Body of pancreas (tissue), 4 donors: Measurements from ENCODE around the gene SHISA5. TPM values are rescaled to one million over a fixed set of nuclear protein-coding genes. Genes with fewer than 3 reads are reported as not detected.

Experiments used
- ATAC-seq: fragments of 150-250 bp; one replicate; pipeline ENCODE4 v1.9.1; 2016
- DNase-seq, 4 donors: peaks; one replicate each; pipeline ENCODE4 v3.0.0-alpha.2; 2019
- H3K27ac ChIP-seq, 4 donors: fragments of 200-600 bp; sonication (generic); 1 replicate in 3 of 4; 2 replicates in 1 of 4; pipeline versions ENCODE4 v1.5.1 to v1.6.1; 2016 to 2019; ENCODE audit warnings: mild to moderate bottlenecking in 1 of 4, mixed read lengths in 1 of 4, moderate library complexity in 1 of 4
- H3K27me3 ChIP-seq, 2 donors: fragments of 200-600 bp; sonication (generic); one replicate each; pipeline ENCODE4 v1.6.0; 2016; ENCODE audit warnings: mild to moderate bottlenecking in 1 of 2
- H3K36me3 ChIP-seq, 2 donors: fragments of 200-600 bp; sonication (generic); replicated peaks in 1 of 2; 2 replicates each; pipeline ENCODE4 v1.5.1; 2016; ENCODE audit warnings: low read depth in 2 of 2; ENCODE audit not compliant: insufficient read depth in 1 of 2
- H3K4me1 ChIP-seq: fragments of 200-600 bp; sonication (generic); one replicate; pipeline ENCODE4 v1.6.0; 2016
- H3K4me3 ChIP-seq, 2 donors: fragments of 200-600 bp; sonication (generic); 1 replicate in 1 of 2; 2 replicates in 1 of 2; pipeline ENCODE4 v1.5.1; 2016 to 2019
- H3K9me3 ChIP-seq, 3 donors: fragments of 200-600 bp; sonication (generic); 1 replicate in 2 of 3; 2 replicates in 1 of 3; pipeline ENCODE4 v1.5.1; 2016
- CTCF ChIP-seq, 7 experiments: fragments of 450-650 bp in 4 of 7; fragments of 200-600 bp in 3 of 7; sonication (generic) in 3 of 7; IDR thresholded peaks; one replicate each; pipeline ENCODE4 v1.5.1; 2016 to 2019; ENCODE audit warnings: antibody characterized with exemption in 7 of 7
- POLR2A ChIP-seq, 3 donors: fragments of 450-650 bp; IDR thresholded peaks; one replicate each; pipeline ENCODE4 v1.6.1; 2016; ENCODE audit warnings: antibody characterized with exemption in 3 of 3, mild to moderate bottlenecking in 2 of 3
- WGBS, 2 donors: methylation state at CpG; one replicate each; pipeline ENCODE4 v1.1.5; 2017; 5-methylcytosine and 5-hydroxymethylcytosine counted together
- intact Hi-C: fragments of 100-400 bp; cut with DNase I; formaldehyde crosslinking; loops from one replicate; pipeline ENCODE4 v1.15.1; 2023
- total RNA-seq, 2 donors: library from RNA; depleted of rRNA; stranded (reverse); fragments of >200 nt; gene quantifications; one replicate each; pipeline ENCODE4 v1.1.0, GENCODE V29; 2016

SHISA5 gene
- total RNA-seq, 2 donors from 2014 or later = 46.5 to 48.5 TPM

- intact Hi-C loops = no loop called here
- H3K4me3 ChIP-seq = no peak overlapping the region
- H3K9me3 ChIP-seq = no peaks in the 10 kb centered on the region
- peaks cover 73% of the 10 kb centered on the region for H3K4me1 ChIP-seq
- WGBS, 2 donors = 36 to 57% methylated on average over 2 to 8 of the region's 8 CpGs
- DNase-seq (peak; percentile 67 to 80 (median 76)), ATAC-seq (no peak)
- H3K36me3 ChIP-seq = peaks cover 0 to 2% of the 10 kb centered on the region in 2 donors
- H3K27me3 ChIP-seq = no peaks in the 10 kb centered on the region
- H3K27ac ChIP-seq = peak overlapping the region; percentile 98 to 100 (median 99)
- no peak for TF ChIP-seq CTCF (IDR thresholded peaks at IDR 0.05)
- no peak for TF ChIP-seq POLR2A (IDR thresholded peaks at IDR 0.05)
These were observed 35.6 kb downstream of the SHISA5 start for GRCh38 chr3:48468329-48468731.

GRCh38 chr3:48467473-48468267 lies 36.3 kb downstream of the SHISA5 start:
- Histone ChIP-seq H3K36me3 (peaks cover 0 to 2% of the 10 kb centered on the region in 2 donors), H3K27me3 (no peaks in the 10 kb centered on the region), H3K9me3 (no peaks in the 10 kb centered on the region), H3K4me1 (peaks cover 69% of the 10 kb centered on the region), H3K27ac (peak overlapping the region; percentile 98 to 100 (median 99)), H3K4me3 (no peak overlapping the region)
- intact Hi-C loops = no loop called here
- no peak for TF ChIP-seq POLR2A (IDR thresholded peaks at IDR 0.05)
- no peak for TF ChIP-seq CTCF (IDR thresholded peaks at IDR 0.05)
- DNase-seq (no peak), ATAC-seq (no peak)
- 53 to 63% methylated on average over 7 of the region's 7 CpGs for WGBS, 2 donors

- intact Hi-C loops = no loop called here
- Histone ChIP-seq H3K4me1 (peaks cover 66% of the 10 kb centered on the region), H3K36me3 (peaks cover 0 to 2% of the 10 kb centered on the region in 2 donors), H3K27ac (peak overlapping the region; percentile 98 to 100 (median 99)), H3K9me3 (no peaks in the 10 kb centered on the region), H3K27me3 (no peaks in the 10 kb centered on the region), H3K4me3 (no peak overlapping the region)
- TF ChIP-seq POLR2A (IDR thresholded peaks at IDR 0.05) (no peak), CTCF (IDR thresholded peaks at IDR 0.05) (no peak)
- ATAC-seq (no peak), DNase-seq (no peak)
- 64% methylated on average over 9 of the region's 9 CpGs; no CpG with 5 or more reads in 1 of the 2 donors for WGBS, 2 donors
These were observed 36.9 kb downstream of the SHISA5 start for GRCh38 chr3:48467110-48467454.

GRCh38 chr3:48466386-48467109 lies 37.4 kb downstream of the SHISA5 start:
- DNase-seq = peak; percentile 68 to 79 (median 72)
- 12% methylated on average over 19 of the region's 19 CpGs; no CpG with 5 or more reads in 1 of the 2 donors for WGBS, 2 donors
- Histone ChIP-seq H3K9me3 (no peaks in the 10 kb centered on the region), H3K27me3 (no peaks in the 10 kb centered on the region), H3K27ac (peak overlapping the region; percentile 98 to 100 (median 99)), H3K4me3 (peak overlapping the region in 1 of 2 donors; percentile 17), H3K36me3 (peaks cover 0 to 2% of the 10 kb centered on the region in 2 donors), H3K4me1 (peaks cover 61% of the 10 kb centered on the region)
- ATAC-seq = peak; percentile 4
- intact Hi-C loops = no loop called here
- TF ChIP-seq POLR2A (IDR thresholded peaks at IDR 0.05) (peak in 1 of 3 donors; percentile 22), CTCF (IDR thresholded peaks at IDR 0.05) (no peak)
